Kidney (tissue), 14 donors: ENCODE measurements around the gene TNK2. TPM values are rescaled to one million over a fixed set of nuclear protein-coding genes. Genes with fewer than 3 reads are reported as not detected.

ENCODE experiments used
- DNase-seq, 5 donors: peaks; one replicate each; pipeline ENCODE4 v3.0.0-alpha.2; 2013 to 2020
- FAIRE-seq: peaks from 2 replicates; lab custom pipeline; 2012; peaks lifted over from hg19 to GRCh38; lab: Jason Lieb, UNC
- H3K27ac ChIP-seq, 2 donors: one replicate each; pipeline ENCODE4 v1.7.0; 2013; ENCODE audit warnings: low read depth in 2 of 2, low read length in 2 of 2, inconsistent platforms in 1 of 2
- H3K27me3 ChIP-seq: one replicate; pipeline ENCODE4 v1.7.1; 2013; ENCODE audit warnings: low read length, inconsistent platforms; ENCODE audit not compliant: control insufficient read depth, insufficient read depth
- H3K36me3 ChIP-seq, 3 donors: one replicate each; pipeline versions ENCODE4 v1.7.0 to v1.7.1; 2013; ENCODE audit warnings: low read length in 3 of 3, control low read depth in 1 of 3, inconsistent platforms in 1 of 3; ENCODE audit not compliant: insufficient read depth in 3 of 3, control insufficient read depth in 2 of 3
- H3K4me1 ChIP-seq, 3 donors: one replicate each; pipeline versions ENCODE4 v1.7.0 to v1.7.1; 2013; ENCODE audit warnings: low read length in 3 of 3, inconsistent platforms in 1 of 3, low read depth in 1 of 3; ENCODE audit not compliant: control insufficient read depth in 2 of 3, insufficient read depth in 2 of 3
- H3K4me3 ChIP-seq, 3 donors: one replicate each; pipeline versions ENCODE4 v1.7.0 to v1.8.1; 2013; ENCODE audit warnings: low read length in 3 of 3, control low read depth in 1 of 3, inconsistent platforms in 1 of 3
- H3K9ac ChIP-seq, 3 donors: one replicate each; pipeline versions ENCODE4 v1.7.0 to v1.7.1; 2013; ENCODE audit warnings: low read length in 3 of 3, control low read depth in 1 of 3, inconsistent platforms in 1 of 3
- H3K9me3 ChIP-seq, 3 donors: one replicate each; pipeline versions ENCODE4 v1.7.0 to v1.7.1; 2013; ENCODE audit warnings: low read length in 3 of 3, control low read depth in 1 of 3, inconsistent platforms in 1 of 3; ENCODE audit not compliant: control insufficient read depth in 2 of 3, insufficient read depth in 1 of 3
- CTCF ChIP-seq: IDR thresholded peaks from 3 replicates; pipeline ENCODE4 v1.5.1; 2012; ENCODE audit warnings: mild to moderate bottlenecking, moderate library complexity, borderline replicate concordance; ENCODE audit not compliant: insufficient read depth; ENCODE audit errors: extremely low read depth
- intact Hi-C: fragments of 100-400 bp; cut with DNase I; formaldehyde crosslinking; loops from one replicate; pipeline ENCODE4 v1.11.1; 2022
- polyA plus RNA-seq: library from polyadenylated mRNA; stranded (reverse); fragments of 350-450 nt; fragmentation: Illumina TruSeq; extraction: RNeasy Lipid Tissue Mini Kit (QIAGEN cat#74804); gene quantifications from one replicate; pipeline ENCODE4 v1.2.3, GENCODE V29; 2014; ENCODE audit warnings: low read depth, low replicate concordance; ENCODE audit not compliant: insufficient read depth
- total RNA-seq: library from RNA; stranded (reverse); fragmentation: NEBNext Ultra II Directional; extraction: Animal tissue kit (Norgen Biotek cat#: 25700); gene quantifications from one replicate; pipeline ENCODE4 v1.2.1, GENCODE V29; 2021
- donor health status: control.
- donor health status: control.
- donor health status: control.
- donor health status: control.
- donor health status: control.
- donor health status: DM: yes; HTN: yes; CAD: no.
- donor health status: Normal renal cell carcinoma (clear cell type).

TNK2 gene
- total and polyA plus RNA-seq, 2 donors from 2014 or later: 14.7 to 42.5 TPM

GRCh38 chr3:195860456-195860855 is 47.9 kb downstream of the TNK2 start:
- H3K27me3 ChIP-seq: no peaks in the 10 kb centered on the region
- intact Hi-C loops: loop anchor here (10.0 kb wide), 1 partner anchor 54 kb away; no protein-coding TSS in a partner anchor
- H3K36me3 ChIP-seq: no peaks in the 10 kb centered on the region
- no peak overlapping the region for H3K4me3 ChIP-seq
- FAIRE-seq (no peak), DNase-seq (no peak)
- no peak overlapping the region for H3K27ac ChIP-seq
- no peak for TF ChIP-seq CTCF
- H3K9ac ChIP-seq: no peak overlapping the region
- H3K4me1 ChIP-seq: peaks cover 0 to 6% (median 0%) of the 10 kb centered on the region in 3 donors
- H3K9me3 ChIP-seq: no peaks in the 10 kb centered on the region

GRCh38 chr3:195859846-195860411 is 48.4 kb downstream of the TNK2 start:
- H3K27ac ChIP-seq: no peak overlapping the region
- no peaks in the 10 kb centered on the region for H3K27me3 ChIP-seq
- no peaks in the 10 kb centered on the region for H3K36me3 ChIP-seq
- H3K4me3 ChIP-seq: no peak overlapping the region
- DNase-seq: peak in 1 of 5 donors; percentile 33
- no peak overlapping the region for H3K9ac ChIP-seq
- peaks cover 0 to 6% (median 0%) of the 10 kb centered on the region in 3 donors for H3K4me1 ChIP-seq
- no peak for FAIRE-seq
- TF ChIP-seq CTCF: no peak
- no peaks in the 10 kb centered on the region for H3K9me3 ChIP-seq
- intact Hi-C loops: loop anchor here (10.0 kb wide), 1 partner anchor 55 kb away; no protein-coding TSS in a partner anchor

- FAIRE-seq: no peak
- Histone ChIP-seq H3K36me3 (no peaks in the 10 kb centered on the region), H3K4me3 (no peak overlapping the region)
Observed at GRCh38 chr3:195859061-195859845, 49.1 kb downstream of the TNK2 start.

More at GRCh38 chr3:195859061-195859845, 49.1 kb downstream of the TNK2 start:
- DNase-seq: peak; percentile 68 to 76 (median 74)
- no peaks in the 10 kb centered on the region for H3K27me3 ChIP-seq
- no peak overlapping the region for H3K27ac ChIP-seq
- intact Hi-C loops: no loop called here
- H3K9me3 ChIP-seq: no peaks in the 10 kb centered on the region
- peak; percentile 98 for TF ChIP-seq CTCF
- H3K9ac ChIP-seq: no peak overlapping the region
- H3K4me1 ChIP-seq: peaks cover 0 to 6% (median 0%) of the 10 kb centered on the region in 3 donors
